GM12892 (cell line): ENCODE results near the gene CD72.

Experiments used
- POLR2A ChIP-seq: IDR thresholded peaks from 2 replicates; pipeline ENCODE4 v1.6.1; 2011; ENCODE audit warnings: low read depth, low read length, control low read depth
- POLR2AphosphoS5 ChIP-seq: IDR thresholded peaks from 2 replicates; pipeline ENCODE4 v1.6.1; 2011; ENCODE audit warnings: low read depth, low read length, control low read depth

GRCh38 chr9:35661756-35662350 is 43.6 kb upstream of the CD72 start:
- TF ChIP-seq POLR2A (no peak), POLR2AphosphoS5 (no peak)
